Uterus (tissue), 4 donors: ENCODE measurements around the gene MTX1. TPM values are rescaled to one million over a fixed set of nuclear protein-coding genes. Genes with fewer than 3 reads are reported as not detected.
A peak's percentile ranks its signal among the peaks of the same experiment; 100 is the strongest.

Experiments
- DNase-seq, 2 donors: peaks; one replicate each; pipeline ENCODE4 v3.0.0-alpha.2; 2019 to 2020
- H3K27ac ChIP-seq, 2 donors: fragments of 200-600 bp; sonication (generic); 1 replicate in 1 of 2; 2 replicates in 1 of 2; pipeline ENCODE4 v1.5.1; 2016 to 2018
- H3K27me3 ChIP-seq, 2 donors: fragments of 200-600 bp; sonication (generic); one replicate each; pipeline ENCODE4 v1.5.1; 2018 to 2019; ENCODE audit warnings: control low read depth in 1 of 2
- H3K36me3 ChIP-seq, 2 donors: fragments of 200-600 bp; sonication (generic); one replicate each; pipeline ENCODE4 v1.5.1; 2019; ENCODE audit warnings: control low read depth in 1 of 2
- H3K4me1 ChIP-seq, 2 donors: fragments of 200-600 bp; sonication (generic); one replicate each; pipeline ENCODE4 v1.5.1; 2018 to 2019; ENCODE audit warnings: control low read depth in 1 of 2
- H3K4me3 ChIP-seq, 2 donors: fragments of 200-600 bp; sonication (generic); 1 replicate in 1 of 2; 2 replicates in 1 of 2; pipeline ENCODE4 v1.5.1; 2018 to 2019; ENCODE audit warnings: mild to moderate bottlenecking in 1 of 2
- H3K9me3 ChIP-seq, 2 donors: fragments of 200-600 bp; sonication (generic); one replicate each; pipeline ENCODE4 v1.5.1; 2019; ENCODE audit warnings: control low read depth in 1 of 2
- CTCF ChIP-seq, 4 experiments: fragments of 200-600 bp in 2 of 4; fragments of 450-650 bp in 2 of 4; sonication (generic) in 2 of 4; IDR thresholded peaks; one replicate each; pipeline ENCODE4 v1.5.1; 2016 to 2019; ENCODE audit warnings: antibody characterized with exemption in 4 of 4, mild to moderate bottlenecking in 2 of 4, moderate library complexity in 1 of 4
- POLR2A ChIP-seq, 2 donors: fragments of 450-650 bp; IDR thresholded peaks; one replicate each; pipeline ENCODE4 v1.6.1; 2016; ENCODE audit warnings: antibody characterized with exemption in 2 of 2, mild to moderate bottlenecking in 1 of 2, moderate library complexity in 1 of 2
- intact Hi-C: fragments of 100-400 bp; cut with DNase I; formaldehyde crosslinking; loops from one replicate; pipeline ENCODE4 v1.15.1; 2023; ENCODE audit warnings: low total_unique reads
- total RNA-seq, 4 donors: library from RNA; depleted of rRNA in 3 of 4; stranded (reverse); fragments of >200 nt in 3 of 4; gene quantifications; one replicate each; pipeline versions ENCODE4 v1.1.0 to v1.2.4, GENCODE V29; 2014 to 2023
- donor health status: DM: yes; HTN: yes; CAD: no.

The MTX1 gene
- total RNA-seq, 4 donors from 2014 or later, result 9.7 to 62.4 (median 26.0) TPM

- TF ChIP-seq CTCF (IDR thresholded peaks at IDR 0.05) (no peak), POLR2A (IDR thresholded peaks at IDR 0.05) (no peak)
- Histone ChIP-seq H3K4me1 (peaks cover 0 to 19% of the 10 kb centered on the region in 2 donors), H3K27me3 (no peaks in the 10 kb centered on the region), H3K27ac (no peak overlapping the region), H3K4me3 (no peak overlapping the region), H3K36me3 (no peaks in the 10 kb centered on the region), H3K9me3 (no peaks in the 10 kb centered on the region)
- intact Hi-C loops, result loop anchor here (2.0 kb wide), 1 partner anchor 77 kb away; no protein-coding TSS in a partner anchor
- DNase-seq, result no peak
These were observed 38.3 kb upstream of the MTX1 start for GRCh38 chr1:155170101-155170785.

- Histone ChIP-seq H3K27ac (no peak overlapping the region), H3K27me3 (no peaks in the 10 kb centered on the region), H3K4me3 (no peak overlapping the region), H3K4me1 (peaks cover 0 to 19% of the 10 kb centered on the region in 2 donors), H3K9me3 (no peaks in the 10 kb centered on the region), H3K36me3 (no peaks in the 10 kb centered on the region)
- no peak for DNase-seq
- intact Hi-C loops, result loop anchor here (2.0 kb wide), 1 partner anchor 78 kb away; no protein-coding TSS in a partner anchor
- TF ChIP-seq CTCF (IDR thresholded peaks at IDR 0.05), result no peak
- no peak for TF ChIP-seq POLR2A (IDR thresholded peaks at IDR 0.05)
These were observed 37.7 kb upstream of the MTX1 start for GRCh38 chr1:155170806-155171205.

GRCh38 chr1:155171836-155172731 lies 36.4 kb upstream of the MTX1 start:
- intact Hi-C loops, result loop anchor here (2.0 kb wide), 1 partner anchor 79 kb away; no protein-coding TSS in a partner anchor
- Histone ChIP-seq H3K4me3 (peak overlapping the region; percentile 79 to 90), H3K27ac (peak overlapping the region; percentile 89 to 95), H3K36me3 (no peaks in the 10 kb centered on the region), H3K27me3 (no peaks in the 10 kb centered on the region), H3K4me1 (peaks cover 0 to 14% of the 10 kb centered on the region in 2 donors), H3K9me3 (no peaks in the 10 kb centered on the region)
- no peak for DNase-seq
- TF ChIP-seq POLR2A (IDR thresholded peaks at IDR 0.05), result no peak
- no peak for TF ChIP-seq CTCF (IDR thresholded peaks at IDR 0.05)

- TF ChIP-seq CTCF (IDR thresholded peaks at IDR 0.05), result peak; percentile 88 to 99 (median 97)
- peak; percentile 48 to 67 for TF ChIP-seq POLR2A (IDR thresholded peaks at IDR 0.05)
- no peaks in the 10 kb centered on the region for H3K27me3 ChIP-seq
- no peaks in the 10 kb centered on the region for H3K36me3 ChIP-seq
- H3K9me3 ChIP-seq, result no peaks in the 10 kb centered on the region
- peak; percentile 94 to 95 for DNase-seq
- peak within 1 kb of the TSS; percentile 89 to 95 for H3K27ac ChIP-seq
- H3K4me1 ChIP-seq, result peaks cover 0 to 7% of the 10 kb centered on the region in 2 donors
- H3K4me3 ChIP-seq, result peak within 1 kb of the TSS; percentile 79 to 90
- intact Hi-C loops, result no loop called here
These were observed 35.6 kb upstream of the MTX1 start, which contains the start of gene KRTCAP2 for GRCh38 chr1:155172732-155173477. TSS of gene KRTCAP2 (minus strand) at chr1:155173304. CDS start at chr1:155173224, 80 bp downstream.
